KOPT-K1 (cell line): ENCODE data around the gene SEC24D.
A peak's percentile ranks its signal among the peaks of the same experiment; 100 is the strongest.

Source experiments
- H3K27ac ChIP-seq: fragments of 200-600 bp; sonication (generic); 2 replicates; pipeline ENCODE4 v1.5.1; 2016; ENCODE audit warnings: antibody characterized with exemption, mild to moderate bottlenecking, low read depth, low read length; ENCODE audit not compliant: poor library complexity, severe bottlenecking
- H3K36me3 ChIP-seq: fragments of 200-600 bp; sonication (generic); 2 replicates; pipeline ENCODE4 v1.5.1; 2017; ENCODE audit warnings: antibody characterized with exemption, mild to moderate bottlenecking, low read length, moderate library complexity; ENCODE audit not compliant: insufficient read depth
- H3K9me3 ChIP-seq: fragments of 200-600 bp; sonication (generic); 2 replicates; pipeline ENCODE4 v1.5.1; 2017; ENCODE audit warnings: antibody characterized with exemption, low read length, mild to moderate bottlenecking; ENCODE audit not compliant: insufficient read depth, poor library complexity, severe bottlenecking

Gene SEC24D

GRCh38 chr4:118746251-118746919, 89.5 kb downstream of the SEC24D start:
- no peaks in the 10 kb centered on the region for H3K9me3 ChIP-seq
- no peak overlapping the region for H3K27ac ChIP-seq
- peaks cover 39% of the 10 kb centered on the region for H3K36me3 ChIP-seq

GRCh38 chr4:118745357-118745756, 90.6 kb downstream of the SEC24D start:
- H3K9me3 ChIP-seq, result no peaks in the 10 kb centered on the region
- peaks cover 36% of the 10 kb centered on the region for H3K36me3 ChIP-seq

GRCh38 chr4:118743867-118744266, 92.1 kb downstream of the SEC24D start:
- Histone ChIP-seq H3K9me3 (no peaks in the 10 kb centered on the region), H3K36me3 (peaks cover 46% of the 10 kb centered on the region), H3K27ac (no peak overlapping the region)

More at GRCh38 chr4:118745357-118745756, 90.6 kb downstream of the SEC24D start:
- no peak overlapping the region for H3K27ac ChIP-seq

- no peak overlapping the region for H3K27ac ChIP-seq
- no peaks in the 10 kb centered on the region for H3K9me3 ChIP-seq
- peaks cover 58% of the 10 kb centered on the region for H3K36me3 ChIP-seq
Measured at GRCh38 chr4:118742050-118742449, 93.9 kb downstream of the SEC24D start.

GRCh38 chr4:118741301-118741855, 94.5 kb downstream of the SEC24D start:
- no peaks in the 10 kb centered on the region for H3K9me3 ChIP-seq
- H3K36me3 ChIP-seq, result peaks cover 65% of the 10 kb centered on the region
- H3K27ac ChIP-seq, result no peak overlapping the region

GRCh38 chr4:118740869-118741268, 95.1 kb downstream of the SEC24D start:
- peaks cover 70% of the 10 kb centered on the region for H3K36me3 ChIP-seq
- no peaks in the 10 kb centered on the region for H3K9me3 ChIP-seq
- H3K27ac ChIP-seq, result no peak overlapping the region

GRCh38 chr4:118739022-118739713, 96.8 kb downstream of the SEC24D start:
- Histone ChIP-seq H3K9me3 (no peaks in the 10 kb centered on the region), H3K27ac (no peak overlapping the region), H3K36me3 (peaks cover 58% of the 10 kb centered on the region)

- peaks cover 53% of the 10 kb centered on the region for H3K36me3 ChIP-seq
- H3K27ac ChIP-seq, result no peak overlapping the region
- no peaks in the 10 kb centered on the region for H3K9me3 ChIP-seq
Measured at GRCh38 chr4:118738090-118738489, 97.8 kb downstream of the SEC24D start.

- H3K9me3 ChIP-seq, result no peaks in the 10 kb centered on the region
- no peak overlapping the region for H3K27ac ChIP-seq
- peaks cover 56% of the 10 kb centered on the region for H3K36me3 ChIP-seq
Measured at GRCh38 chr4:118736900-118737299, 99.0 kb downstream of the SEC24D start.

- H3K9me3 ChIP-seq, result no peaks in the 10 kb centered on the region
- no peak overlapping the region for H3K27ac ChIP-seq
- H3K36me3 ChIP-seq, result peaks cover 59% of the 10 kb centered on the region
Measured at GRCh38 chr4:118734491-118735205, 101.3 kb downstream of the SEC24D start.

GRCh38 chr4:118732591-118733330, 103.2 kb downstream of the SEC24D start:
- H3K27ac ChIP-seq, result no peak overlapping the region
- H3K9me3 ChIP-seq, result no peaks in the 10 kb centered on the region
- H3K36me3 ChIP-seq, result peaks cover 54% of the 10 kb centered on the region

GRCh38 chr4:118730683-118731082, 105.2 kb downstream of the SEC24D start:
- Histone ChIP-seq H3K36me3 (peaks cover 58% of the 10 kb centered on the region), H3K9me3 (no peaks in the 10 kb centered on the region), H3K27ac (no peak overlapping the region)

- H3K27ac ChIP-seq, result peak overlapping the region; percentile 43
- no peaks in the 10 kb centered on the region for H3K9me3 ChIP-seq
- H3K36me3 ChIP-seq, result peaks cover 69% of the 10 kb centered on the region
Measured at GRCh38 chr4:118729287-118730286, 106.3 kb downstream of the SEC24D start.

GRCh38 chr4:118727360-118727759, 108.6 kb downstream of the SEC24D start:
- Histone ChIP-seq H3K36me3 (peaks cover 60% of the 10 kb centered on the region), H3K27ac (no peak overlapping the region), H3K9me3 (no peaks in the 10 kb centered on the region)
